ENCODE data around the gene FNDC3A. TPM values are rescaled to one million over a fixed set of nuclear protein-coding genes. Genes with fewer than 3 reads are reported as not detected.

FNDC3A gene
- total RNA-seq, 1 donor from 2014 or later = 51.9 TPM

DNA sequence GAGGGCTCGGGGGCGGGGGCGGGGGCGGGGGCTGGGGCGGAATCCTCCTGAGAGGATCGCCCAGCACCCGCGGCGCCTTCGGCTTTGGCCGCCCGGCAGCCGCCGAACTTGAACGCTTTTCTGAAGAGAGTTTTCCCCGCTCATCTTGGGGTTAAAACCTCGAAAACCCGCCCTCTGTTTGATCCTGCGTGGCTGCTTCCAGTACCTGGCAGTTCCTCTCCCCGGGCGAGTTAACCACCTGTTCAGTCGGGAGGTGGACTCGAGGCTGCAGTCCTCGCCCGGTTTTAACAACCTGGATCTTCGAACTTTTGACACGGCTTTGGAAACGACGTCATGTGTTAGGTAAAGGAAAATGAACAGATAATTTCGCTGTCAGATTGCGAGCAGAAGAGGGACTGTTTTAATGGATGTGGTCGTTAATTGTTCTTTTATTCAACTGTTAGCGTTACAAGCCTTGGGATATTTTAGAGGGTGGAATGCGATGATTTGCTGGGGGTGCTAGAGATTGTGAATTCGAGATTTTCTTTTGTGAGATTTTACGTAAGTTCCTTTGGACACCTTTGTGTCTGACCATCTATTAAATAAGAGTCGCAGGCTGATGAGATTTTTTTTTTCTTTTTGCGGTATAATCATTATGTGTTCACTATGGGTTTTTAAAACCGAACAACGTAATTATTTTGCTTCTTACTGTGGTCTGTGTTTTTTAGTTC, 1.0 kb downstream of the FNDC3A start:
- Mint-ChIP-seq H3K4me3 (ENCODE audit: unreplicated experiment) (peak overlapping the region; percentile 97), H3K9me3 (ENCODE audit: unreplicated experiment) (peaks cover 12% of the 10 kb centered on the region), H3K27ac (ENCODE audit: unreplicated experiment) (peak overlapping the region; percentile 93), H3K36me3 (ENCODE audit: unreplicated experiment) (peaks cover 2% of the 10 kb centered on the region), H3K4me1 (ENCODE audit: unreplicated experiment) (peaks cover 38% of the 10 kb centered on the region), H3K27me3 (ENCODE audit: unreplicated experiment) (no peaks in the 10 kb centered on the region)
- DNase-seq (ENCODE audit: extremely low spot score, unreplicated experiment) = no peak
- TF ChIP-seq, protein P1, sequence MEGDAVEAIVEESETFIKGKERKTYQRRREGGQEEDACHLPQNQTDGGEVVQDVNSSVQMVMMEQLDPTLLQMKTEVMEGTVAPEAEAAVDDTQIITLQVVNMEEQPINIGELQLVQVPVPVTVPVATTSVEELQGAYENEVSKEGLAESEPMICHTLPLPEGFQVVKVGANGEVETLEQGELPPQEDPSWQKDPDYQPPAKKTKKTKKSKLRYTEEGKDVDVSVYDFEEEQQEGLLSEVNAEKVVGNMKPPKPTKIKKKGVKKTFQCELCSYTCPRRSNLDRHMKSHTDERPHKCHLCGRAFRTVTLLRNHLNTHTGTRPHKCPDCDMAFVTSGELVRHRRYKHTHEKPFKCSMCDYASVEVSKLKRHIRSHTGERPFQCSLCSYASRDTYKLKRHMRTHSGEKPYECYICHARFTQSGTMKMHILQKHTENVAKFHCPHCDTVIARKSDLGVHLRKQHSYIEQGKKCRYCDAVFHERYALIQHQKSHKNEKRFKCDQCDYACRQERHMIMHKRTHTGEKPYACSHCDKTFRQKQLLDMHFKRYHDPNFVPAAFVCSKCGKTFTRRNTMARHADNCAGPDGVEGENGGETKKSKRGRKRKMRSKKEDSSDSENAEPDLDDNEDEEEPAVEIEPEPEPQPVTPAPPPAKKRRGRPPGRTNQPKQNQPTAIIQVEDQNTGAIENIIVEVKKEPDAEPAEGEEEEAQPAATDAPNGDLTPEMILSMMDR (IDR thresholded peaks at IDR 0.05) = no peak

DNA sequence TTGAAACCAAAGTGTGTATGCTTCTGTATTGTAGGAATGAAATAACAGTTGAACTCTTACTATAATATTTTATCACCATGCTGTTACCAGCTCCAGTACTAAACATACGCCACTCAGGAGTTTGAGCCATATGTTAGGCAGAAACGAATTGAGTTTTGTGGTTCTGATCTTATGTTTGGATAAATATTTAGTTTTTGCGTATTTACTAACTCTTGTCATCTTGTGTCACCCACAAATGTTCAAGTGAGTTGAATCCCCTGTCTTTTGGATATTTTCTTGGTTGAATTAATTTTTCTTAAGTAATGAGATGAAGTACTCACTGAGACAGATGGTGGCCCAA, 1.5 kb downstream of the FNDC3A start:
- peaks cover 2% of the 10 kb centered on the region for H3K36me3 Mint-ChIP-seq (ENCODE audit: unreplicated experiment)
- TF ChIP-seq, protein P1 (IDR thresholded peaks at IDR 0.05) = no peak

DNA sequence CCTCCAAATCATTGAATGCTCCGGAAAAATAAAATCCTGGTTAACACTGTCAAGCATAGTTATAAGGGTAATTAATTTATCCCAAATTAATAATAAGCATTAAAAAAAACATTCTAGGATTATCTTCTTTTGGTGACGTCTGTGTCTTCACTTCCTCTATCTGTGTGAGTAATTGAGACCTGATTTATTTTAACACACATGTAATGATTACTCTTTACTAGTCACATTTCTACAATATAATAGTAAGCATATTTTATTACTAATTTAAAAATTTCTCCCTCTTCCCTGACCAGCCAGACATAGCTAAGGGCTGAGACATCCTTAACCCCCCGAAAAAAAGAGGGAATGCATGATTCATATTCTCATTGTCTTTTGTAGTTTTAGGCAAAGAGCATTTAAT, 2.3 kb downstream of the FNDC3A start:
- TF ChIP-seq, protein P1 (IDR thresholded peaks at IDR 0.05) = no peak
- H3K4me1 Mint-ChIP-seq (ENCODE audit: unreplicated experiment) = peaks cover 38% of the 10 kb centered on the region
- peaks cover 7% of the 10 kb centered on the region for H3K9me3 Mint-ChIP-seq (ENCODE audit: unreplicated experiment)
- H3K27ac Mint-ChIP-seq (ENCODE audit: unreplicated experiment) = no peak overlapping the region
- H3K27me3 Mint-ChIP-seq (ENCODE audit: unreplicated experiment) = no peaks in the 10 kb centered on the region
- peaks cover 2% of the 10 kb centered on the region for H3K36me3 Mint-ChIP-seq (ENCODE audit: unreplicated experiment)
- H3K4me3 Mint-ChIP-seq (ENCODE audit: unreplicated experiment) = peak overlapping the region; percentile 49
- no peak for DNase-seq (ENCODE audit: extremely low spot score, unreplicated experiment)

More for the DNA sequence above, 1.5 kb downstream of the FNDC3A start:
- H3K4me3 Mint-ChIP-seq (ENCODE audit: unreplicated experiment) = peak overlapping the region; percentile 97
- H3K9me3 Mint-ChIP-seq (ENCODE audit: unreplicated experiment) = peaks cover 12% of the 10 kb centered on the region
- H3K27me3 Mint-ChIP-seq (ENCODE audit: unreplicated experiment) = no peaks in the 10 kb centered on the region
- H3K4me1 Mint-ChIP-seq (ENCODE audit: unreplicated experiment) = peaks cover 38% of the 10 kb centered on the region
- no peak for DNase-seq (ENCODE audit: extremely low spot score, unreplicated experiment)
- peak overlapping the region; percentile 93 for H3K27ac Mint-ChIP-seq (ENCODE audit: unreplicated experiment)

DNA sequence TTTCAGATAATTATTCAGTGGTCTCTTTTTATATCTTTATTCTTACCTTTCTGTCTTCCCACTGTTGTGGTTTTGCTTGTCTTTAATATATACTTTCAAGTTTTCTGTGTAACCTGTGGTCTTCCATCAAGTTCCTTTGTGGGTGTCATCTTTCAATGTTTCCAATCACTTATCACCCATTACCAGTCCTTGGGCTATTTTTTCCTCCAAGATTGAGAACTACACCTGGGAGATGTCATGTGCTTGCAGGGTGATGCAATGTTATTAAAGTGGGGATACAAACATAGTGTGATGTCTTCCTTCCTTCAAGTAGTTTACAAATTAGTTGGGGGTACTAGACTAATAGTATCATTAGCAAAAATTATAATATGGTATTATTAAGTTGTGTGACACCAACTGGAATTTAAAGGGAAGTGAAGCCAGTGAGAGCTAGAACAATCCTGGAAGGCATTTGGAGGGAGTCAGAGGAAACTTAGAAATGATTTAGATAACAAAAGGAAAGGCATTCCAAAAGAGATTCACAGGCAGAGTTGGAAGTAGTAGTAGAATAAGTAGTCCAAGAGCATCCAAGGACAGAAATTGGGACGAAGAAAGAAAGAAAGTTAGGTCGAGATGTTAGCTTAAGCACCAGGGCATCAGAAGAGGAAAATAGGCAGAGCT, 3.4 kb downstream of the FNDC3A start:
- Mint-ChIP-seq H3K27me3 (ENCODE audit: unreplicated experiment) (no peaks in the 10 kb centered on the region), H3K36me3 (ENCODE audit: unreplicated experiment) (no peaks in the 10 kb centered on the region), H3K9me3 (ENCODE audit: unreplicated experiment) (no peaks in the 10 kb centered on the region), H3K27ac (ENCODE audit: unreplicated experiment) (peak overlapping the region; percentile 9), H3K4me3 (ENCODE audit: unreplicated experiment) (no peak overlapping the region), H3K4me1 (ENCODE audit: unreplicated experiment) (peaks cover 38% of the 10 kb centered on the region)
- DNase-seq (ENCODE audit: extremely low spot score, unreplicated experiment) = no peak
- TF ChIP-seq, protein P1 (IDR thresholded peaks at IDR 0.05) = no peak

DNA sequence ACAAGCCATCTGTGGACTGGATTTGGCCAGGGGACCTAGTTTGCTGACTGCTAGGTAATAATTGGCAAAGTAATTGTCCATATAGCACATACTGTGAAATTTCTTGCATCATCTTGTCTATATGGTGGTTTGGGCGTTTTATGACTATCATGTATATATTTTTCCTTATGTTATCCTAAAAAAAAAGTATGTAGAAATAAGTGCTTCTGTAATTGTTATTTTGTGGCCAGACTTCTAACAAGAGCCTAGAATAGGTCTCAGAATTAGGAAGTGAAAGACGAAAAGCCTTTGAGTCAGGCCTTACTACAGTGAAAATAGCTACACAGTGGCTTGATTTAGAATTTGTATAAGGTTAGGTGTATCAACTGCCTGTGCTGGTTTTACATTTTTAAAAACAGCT, 4.2 kb downstream of the FNDC3A start:
- no peak for DNase-seq (ENCODE audit: extremely low spot score, unreplicated experiment)
- no peaks in the 10 kb centered on the region for H3K36me3 Mint-ChIP-seq (ENCODE audit: unreplicated experiment)
- TF ChIP-seq, protein P1 (IDR thresholded peaks at IDR 0.05) = no peak
- no peaks in the 10 kb centered on the region for H3K27me3 Mint-ChIP-seq (ENCODE audit: unreplicated experiment)
- peaks cover 34% of the 10 kb centered on the region for H3K4me1 Mint-ChIP-seq (ENCODE audit: unreplicated experiment)
- no peak overlapping the region for H3K27ac Mint-ChIP-seq (ENCODE audit: unreplicated experiment)
- no peak overlapping the region for H3K4me3 Mint-ChIP-seq (ENCODE audit: unreplicated experiment)
- no peaks in the 10 kb centered on the region for H3K9me3 Mint-ChIP-seq (ENCODE audit: unreplicated experiment)
